IMR-90 (cell line): Measurements from ENCODE around the gene SLIT1. TPM values are rescaled to one million over a fixed set of nuclear protein-coding genes. Genes with fewer than 3 reads are reported as not detected.

ENCODE experiments used
- ATAC-seq: fragments of 200-7000 bp; cut with Tn5 transposase; 2 replicates; pipeline ENCODE4 v1.9.1; 2020; ENCODE audit warnings: low read depth, mild to moderate bottlenecking, moderate library complexity
- BruUV-seq: library from RNA; stranded (reverse); fragments of 400-500 nt; replicated peaks from 2 replicates; lab custom pipeline; 2021; lab: Mats Ljungman, UMichigan
- CTCF ChIA-PET: fragments of 300-600 bp; formaldehyde crosslinking; extraction: SDS; loops from one replicate; lab custom pipeline; 2021; ENCODE audit warnings: antibody characterized with exemption; lab: Yijun Ruan, JAX
- POLR2A ChIA-PET: fragments of 300-600 bp; sonication (Branson Sonifier 250); formaldehyde crosslinking; loops from one replicate; lab custom pipeline; 2022; ENCODE audit warnings: antibody characterized with exemption; ENCODE audit not compliant: unreplicated experiment; lab: Charles Lee
- DNase-seq: peaks from one replicate; pipeline ENCODE4 v3.0.0; 2013
- H2AFZ ChIP-seq: replicated peaks from 2 replicates; pipeline ENCODE3; 2013; ENCODE audit warnings: low read length, mild to moderate bottlenecking; ENCODE audit not compliant: poor library complexity
- H2AK5ac ChIP-seq: 2 replicates; pipeline ENCODE4 v1.6.1; 2013; ENCODE audit warnings: low read depth, low read length, inconsistent platforms
- H2AK9ac ChIP-seq: replicated peaks from 2 replicates; pipeline ENCODE3; 2013; ENCODE audit warnings: mild to moderate bottlenecking, low read depth, low read length, moderate library complexity; ENCODE audit not compliant: poor library complexity
- H2BK120ac ChIP-seq: 2 replicates; pipeline ENCODE4 v1.6.1; 2013; ENCODE audit warnings: low read depth, low read length, inconsistent platforms
- H2BK15ac ChIP-seq: 3 replicates; pipeline ENCODE4 v1.6.1; 2013; ENCODE audit warnings: low read depth, low read length, inconsistent platforms
- H2BK20ac ChIP-seq: 2 replicates; pipeline ENCODE4 v1.6.1; 2013; ENCODE audit warnings: low read depth, mild to moderate bottlenecking, inconsistent platforms, low read length, moderate library complexity
- H2BK5ac ChIP-seq: 2 replicates; pipeline ENCODE4 v1.6.1; 2013; ENCODE audit warnings: mild to moderate bottlenecking, low read depth, low read length, inconsistent platforms; ENCODE audit not compliant: poor library complexity, severe bottlenecking
- H3K14ac ChIP-seq: replicated peaks from 2 replicates; pipeline ENCODE4 v1.6.1; 2013; ENCODE audit warnings: low read depth, low read length, inconsistent platforms
- H3K18ac ChIP-seq: 2 replicates; pipeline ENCODE4 v1.6.1; 2013; ENCODE audit warnings: low read depth, low read length, control low read depth
- H3K23ac ChIP-seq: 2 replicates; pipeline ENCODE4 v1.6.1; 2013; ENCODE audit warnings: low read depth, low read length, inconsistent platforms
- H3K27ac ChIP-seq: 2 replicates; pipeline ENCODE4 v1.5.1; 2013; ENCODE audit warnings: mild to moderate bottlenecking, control low read depth, low read length; ENCODE audit not compliant: insufficient read depth
- H3K27me3 ChIP-seq: 2 replicates; pipeline ENCODE4 v1.6.1; 2013; ENCODE audit warnings: low read length; ENCODE audit not compliant: control insufficient read depth, insufficient read depth
- H3K36me3 ChIP-seq: 2 replicates; pipeline ENCODE4 v1.6.1; 2013; ENCODE audit warnings: low read length, mixed read lengths; ENCODE audit not compliant: control insufficient read depth, insufficient read depth
- H3K4ac ChIP-seq: 2 replicates; pipeline ENCODE4 v1.6.1; 2013; ENCODE audit warnings: low read depth, low read length, inconsistent platforms
- H3K4me1 ChIP-seq: 2 replicates; pipeline ENCODE4 v1.6.1; 2013; ENCODE audit warnings: low read length, mixed read lengths; ENCODE audit not compliant: control insufficient read depth, insufficient read depth
- H3K4me2 ChIP-seq: 2 replicates; pipeline ENCODE4 v1.6.1; 2013; ENCODE audit warnings: low read depth, mild to moderate bottlenecking, control low read depth, low read length, moderate library complexity
- H3K4me3 ChIP-seq: 2 replicates; pipeline ENCODE4 v1.5.1; 2013; ENCODE audit warnings: low read depth, mild to moderate bottlenecking, control low read depth, low read length, moderate library complexity; ENCODE audit not compliant: insufficient read depth
- H3K56ac ChIP-seq: 2 replicates; pipeline ENCODE4 v1.6.1; 2013; ENCODE audit warnings: low read length, inconsistent platforms; ENCODE audit not compliant: insufficient read depth; ENCODE audit errors: extremely low read depth
- H3K79me1 ChIP-seq, 2 experiments: 2 replicates each; pipeline ENCODE4 v1.6.1; 2013; ENCODE audit warnings: low read length in 2 of 2, inconsistent platforms in 1 of 2, low read depth in 1 of 2
- H3K9ac ChIP-seq: 2 replicates; pipeline ENCODE4 v1.6.1; 2013; ENCODE audit warnings: low read depth, low read length, control low read depth
- H3K9me1 ChIP-seq: 2 replicates; pipeline ENCODE4 v1.6.1; 2013; ENCODE audit warnings: low read length, inconsistent platforms; ENCODE audit not compliant: insufficient read depth
- H3K9me3 ChIP-seq: 2 replicates; pipeline ENCODE4 v1.6.1; 2013; ENCODE audit warnings: low read length; ENCODE audit not compliant: control insufficient read depth, insufficient read depth
- H4K20me1 ChIP-seq: 2 replicates; pipeline ENCODE4 v1.6.1; 2013; ENCODE audit warnings: low read length, inconsistent platforms; ENCODE audit not compliant: insufficient read depth
- H4K5ac ChIP-seq: 2 replicates; pipeline ENCODE4 v1.6.1; 2013; ENCODE audit warnings: mild to moderate bottlenecking, low read depth, low read length, control low read depth
- H4K8ac ChIP-seq, 2 experiments: 2 replicates each; pipeline ENCODE4 v1.6.1; 2013; ENCODE audit warnings: low read depth in 2 of 2, low read length in 2 of 2, control low read depth in 1 of 2, inconsistent platforms in 1 of 2
- H4K91ac ChIP-seq: 2 replicates; pipeline ENCODE4 v1.6.1; 2013; ENCODE audit warnings: low read depth, low read length, inconsistent platforms; ENCODE audit not compliant: insufficient read depth
- BHLHE40 ChIP-seq: fragments of 150-350 bp; IDR thresholded peaks from 2 replicates; pipeline ENCODE4 v1.6.1; 2016; ENCODE audit warnings: mild to moderate bottlenecking, low read depth, low read length
- CEBPB ChIP-seq: IDR thresholded peaks from 2 replicates; pipeline ENCODE4 v1.6.1; 2012; ENCODE audit warnings: low read depth, low read length, improper control_type of control experiment
- CHD1 ChIP-seq: IDR thresholded peaks from 2 replicates; pipeline ENCODE4 v1.6.1; 2012; ENCODE audit warnings: low read depth, low read length, improper control_type of control experiment
- CTCF ChIP-seq: conservative IDR thresholded peaks from 2 replicates; pipeline ENCODE4 v1.5.1; 2012; ENCODE audit warnings: mild to moderate bottlenecking, low read depth, low read length, improper control_type of control experiment
- ELK1 ChIP-seq: fragments of 150-350 bp; IDR thresholded peaks from 2 replicates; pipeline ENCODE4 v1.6.1; 2016; ENCODE audit warnings: low read depth, mild to moderate bottlenecking, low read length, moderate library complexity, borderline replicate concordance
- FOS ChIP-seq: fragments of 150-350 bp; IDR thresholded peaks from 2 replicates; pipeline ENCODE4 v1.6.1; 2016; ENCODE audit warnings: low read depth, low read length
- MAFK ChIP-seq: IDR thresholded peaks from 2 replicates; pipeline ENCODE4 v1.6.1; 2012; ENCODE audit warnings: low read depth, low read length, improper control_type of control experiment
- MAZ ChIP-seq: IDR thresholded peaks from 2 replicates; pipeline ENCODE4 v1.6.1; 2012; ENCODE audit warnings: low read depth, mild to moderate bottlenecking, low read length, improper control_type of control experiment, moderate library complexity, borderline replicate concordance
- MXI1 ChIP-seq: IDR thresholded peaks from 2 replicates; pipeline ENCODE4 v1.6.1; 2012; ENCODE audit warnings: low read depth, mild to moderate bottlenecking, low read length, moderate library complexity, borderline replicate concordance
- NFE2L2 ChIP-seq: fragments of 150-350 bp; IDR thresholded peaks from 2 replicates; pipeline ENCODE4 v1.6.1; 2016; ENCODE audit warnings: low read depth, mild to moderate bottlenecking, low read length
- POLR2A ChIP-seq: IDR thresholded peaks from 2 replicates; pipeline ENCODE4 v1.6.1; 2012; ENCODE audit warnings: mild to moderate bottlenecking, low read depth, low read length
- RAD21 ChIP-seq: IDR thresholded peaks from 2 replicates; pipeline ENCODE4 v1.6.1; 2012; ENCODE audit warnings: low read length, improper control_type of control experiment
- RCOR1 ChIP-seq: IDR thresholded peaks from 2 replicates; pipeline ENCODE4 v1.6.1; 2012; ENCODE audit warnings: mild to moderate bottlenecking, low read length, improper control_type of control experiment; ENCODE audit not compliant: insufficient replicate concordance
- RFX5 ChIP-seq: IDR thresholded peaks from 2 replicates; pipeline ENCODE4 v1.8.0; 2012; ENCODE audit warnings: low read depth, mild to moderate bottlenecking, low read length, moderate library complexity
- SMC3 ChIP-seq: fragments of 150-350 bp; IDR thresholded peaks from 2 replicates; pipeline ENCODE4 v1.6.1; 2016; ENCODE audit warnings: low read depth, mild to moderate bottlenecking, antibody characterized with exemption, low read length, moderate library complexity
- USF2 ChIP-seq: fragments of 150-350 bp; IDR thresholded peaks from 2 replicates; pipeline ENCODE4 v1.6.1; 2017; ENCODE audit warnings: mild to moderate bottlenecking, antibody characterized with exemption, low read length, low read depth
- whole genome bisulfite sequencing, 2 experiments: methylation state at CpG; one replicate each; pipeline versions ENCODE4 v1.1.5 to v1.1.7; 2013; ENCODE audit warnings: missing lambda C conversion rate in 2 of 2; ENCODE audit not compliant: insufficient read length in 1 of 2; ENCODE audit errors: extremely low coverage in 2 of 2; 5-methylcytosine and 5-hydroxymethylcytosine counted together
- dilution Hi-C: fragments of 300-500 bp; cut with HindIII; formaldehyde crosslinking; loops from one replicate; pipeline ENCODE4 v1.14.3; 2018; ENCODE audit warnings: low sequenced_read_pairs; ENCODE audit not compliant: unreplicated experiment
- in situ Hi-C: fragments of 300-500 bp; cut with MboI; formaldehyde crosslinking; loops from 3 replicates; pipeline ENCODE4 v1.14.3; 2019; ENCODE audit warnings: low sequenced_read_pairs, inconsistent platforms, mixed read lengths
- intact Hi-C: fragments of 100-400 bp; cut with micrococcal nuclease; formaldehyde crosslinking; loops from 2 replicates; pipeline ENCODE4 v1.10.0; 2022
- polyA plus RNA-seq, 3 experiments: library from polyadenylated mRNA; depleted of rRNA; stranded (reverse); fragments of >200 nt; gene quantifications; 2 replicates each; pipeline ENCODE4 v1.2.3, GENCODE V29; 2012; ENCODE audit warnings: low replicate concordance in 1 of 3
- total RNA-seq: library from RNA; depleted of rRNA; stranded (reverse); fragments of >200 nt; gene quantifications from 2 replicates; pipeline ENCODE4 v1.2.3, GENCODE V29; 2012

SLIT1 gene
- total and polyA plus RNA-seq, 2 of the 4 experiments (the other 2 are of a cell fraction): under 0.01 TPM

- H3K27ac ChIP-seq: no peak overlapping the region
- H3K9me1 ChIP-seq: no peaks in the 10 kb centered on the region; the same call in 1 of the 2 replicates
- ChIA-PET CTCF (interaction anchor here (1.9 kb wide), 1 partner anchor 156 kb away, joined by 6 read pairs; no protein-coding TSS in a partner anchor), POLR2A (no interaction called here)
- peaks cover 3% of the 10 kb centered on the region; the same call in 1 of the 2 replicates for H3K4me1 ChIP-seq
- H2AK5ac ChIP-seq: no peak overlapping the region
- in situ Hi-C loops: no loop called here
- no peak overlapping the region for H2AK9ac ChIP-seq
- DNase-seq (no peak), ATAC-seq (no peak)
- peaks cover 3% of the 10 kb centered on the region; the same call in 1 of the 2 replicates for H3K36me3 ChIP-seq
- no peak overlapping the region for H3K9ac ChIP-seq
- H3K14ac ChIP-seq: no peak overlapping the region
- intact Hi-C loops: no loop called here
- no peak overlapping the region for H3K4me2 ChIP-seq
- no peaks in the 10 kb centered on the region for H3K9me3 ChIP-seq
- H2BK15ac ChIP-seq: no peak overlapping the region
- H3K56ac ChIP-seq: no peak overlapping the region
- no CpG with 5 or more reads among the region's 1 CpG for WGBS, 2 experiments
- no peak overlapping the region for H3K18ac ChIP-seq
- H3K4me3 ChIP-seq: no peak overlapping the region
- no peak overlapping the region for H4K8ac ChIP-seq
- TF ChIP-seq CTCF: no peak
- TF ChIP-seq CHD1: no peak
- no peak for TF ChIP-seq POLR2A
- TF ChIP-seq MAZ: no peak
- TF ChIP-seq RFX5: no peak
- TF ChIP-seq RCOR1: no peak
- no peak for TF ChIP-seq RAD21
- no peak for TF ChIP-seq NFE2L2
- no peak for TF ChIP-seq USF2
- no peak for TF ChIP-seq FOS
- TF ChIP-seq ELK1: no peak
- no peak for TF ChIP-seq CEBPB
- TF ChIP-seq MXI1: no peak
- no peak for TF ChIP-seq MAFK
- TF ChIP-seq SMC3: no peak
- TF ChIP-seq BHLHE40: no peak
- no peak overlapping the region for H4K5ac ChIP-seq
- no TSS peak for BruUV-seq
- dilution Hi-C loops: no loop called here
- no peak overlapping the region for H3K23ac ChIP-seq
- H2BK5ac ChIP-seq: no peak overlapping the region
- no peaks in the 10 kb centered on the region for H4K20me1 ChIP-seq
- H2BK20ac ChIP-seq: no peak overlapping the region
- H3K4ac ChIP-seq: no peak overlapping the region
- H3K79me1 ChIP-seq: no peaks in the 10 kb centered on the region
- no peak overlapping the region for H2AFZ ChIP-seq
- H3K27me3 ChIP-seq: no peaks in the 10 kb centered on the region
- H2BK120ac ChIP-seq: no peak overlapping the region
- H4K91ac ChIP-seq: no peak overlapping the region
These were observed 43.0 kb upstream of the SLIT1 start for GRCh38 chr10:97228775-97229157.
